ENCODE results near the gene RIT2. TPM values are rescaled to one million over a fixed set of nuclear protein-coding genes. Genes with fewer than 3 reads are reported as not detected.

The RIT2 gene
- total and polyA plus RNA-seq, 4 donors: not detected

DNA sequence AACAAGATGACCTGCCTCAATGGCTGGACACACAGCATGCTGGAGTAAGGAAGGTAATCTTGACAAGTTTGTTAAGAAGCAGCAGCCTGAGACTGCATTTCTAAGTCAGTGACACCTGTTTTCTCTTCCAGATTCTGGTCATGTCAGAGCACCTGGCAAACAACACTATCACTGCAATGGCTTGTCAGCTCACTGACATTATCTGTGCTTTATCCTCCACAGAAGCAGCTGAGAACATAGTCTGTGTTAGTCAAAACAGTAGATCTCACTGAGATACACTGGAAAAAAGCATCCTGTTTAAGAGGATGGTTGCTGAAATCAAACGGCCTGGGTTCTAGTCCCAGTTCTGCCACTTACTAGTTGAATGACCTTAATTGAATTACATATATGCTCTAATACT is 355.2 kb downstream of the RIT2 start:
- no peak overlapping the region for H3K27ac ChIP-seq (ENCODE audit: low read depth in 1 of 2, low read length in 1 of 2)
- H3K27me3 ChIP-seq (ENCODE audit: control insufficient read depth in 3 of 3, insufficient read depth in 3 of 3, low read length in 2 of 3): no peaks in the 10 kb centered on the region
- DNase-seq (no peak), ATAC-seq (ENCODE audit: insufficient read depth, low FRiP score) (no peak)
- WGBS, 2 donors: 60 to 73% methylated on average over 1 of the region's 1 CpG
- TF ChIP-seq, protein P1, sequence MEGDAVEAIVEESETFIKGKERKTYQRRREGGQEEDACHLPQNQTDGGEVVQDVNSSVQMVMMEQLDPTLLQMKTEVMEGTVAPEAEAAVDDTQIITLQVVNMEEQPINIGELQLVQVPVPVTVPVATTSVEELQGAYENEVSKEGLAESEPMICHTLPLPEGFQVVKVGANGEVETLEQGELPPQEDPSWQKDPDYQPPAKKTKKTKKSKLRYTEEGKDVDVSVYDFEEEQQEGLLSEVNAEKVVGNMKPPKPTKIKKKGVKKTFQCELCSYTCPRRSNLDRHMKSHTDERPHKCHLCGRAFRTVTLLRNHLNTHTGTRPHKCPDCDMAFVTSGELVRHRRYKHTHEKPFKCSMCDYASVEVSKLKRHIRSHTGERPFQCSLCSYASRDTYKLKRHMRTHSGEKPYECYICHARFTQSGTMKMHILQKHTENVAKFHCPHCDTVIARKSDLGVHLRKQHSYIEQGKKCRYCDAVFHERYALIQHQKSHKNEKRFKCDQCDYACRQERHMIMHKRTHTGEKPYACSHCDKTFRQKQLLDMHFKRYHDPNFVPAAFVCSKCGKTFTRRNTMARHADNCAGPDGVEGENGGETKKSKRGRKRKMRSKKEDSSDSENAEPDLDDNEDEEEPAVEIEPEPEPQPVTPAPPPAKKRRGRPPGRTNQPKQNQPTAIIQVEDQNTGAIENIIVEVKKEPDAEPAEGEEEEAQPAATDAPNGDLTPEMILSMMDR (IDR thresholded peaks at IDR 0.05; ENCODE audit: control extremely low read depth, extremely low read depth): no peak
- H3K4me1 ChIP-seq (ENCODE audit: control insufficient read depth in 5 of 5, insufficient read depth in 5 of 5, low read length in 5 of 5): no peaks in the 10 kb centered on the region
- no peak overlapping the region for H3K9ac ChIP-seq (ENCODE audit: insufficient read depth in 1 of 2, low read length in 2 of 2)
- H3K36me3 ChIP-seq (ENCODE audit: control insufficient read depth in 4 of 4, insufficient read depth in 4 of 4, low read length in 4 of 4): no peaks in the 10 kb centered on the region
- H3K4me3 ChIP-seq: no peak overlapping the region
- H3K9me3 ChIP-seq (ENCODE audit: control insufficient read depth in 4 of 4, insufficient read depth in 3 of 4, low read length in 3 of 4): no peaks in the 10 kb centered on the region

DNA sequence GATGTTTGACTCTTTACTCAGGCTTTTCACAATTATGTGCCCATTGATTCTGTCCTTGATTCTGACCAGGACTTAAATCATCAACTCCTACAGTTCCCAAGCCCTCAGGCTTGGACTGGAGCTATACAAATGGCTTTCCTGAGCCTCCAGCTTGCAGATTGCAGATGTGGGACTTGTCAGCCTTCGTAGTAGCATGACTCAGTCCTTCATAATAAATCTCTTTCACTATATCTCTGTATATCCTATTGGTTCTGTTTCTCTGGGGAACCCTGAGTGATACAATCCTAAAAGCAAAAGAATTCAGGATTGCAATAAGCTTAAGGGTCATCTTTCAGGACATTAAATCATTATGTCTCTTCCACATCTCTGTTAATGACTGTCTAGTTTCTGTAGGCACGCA is 356.6 kb downstream of the RIT2 start:
- DNase-seq: no peak
- H3K36me3 ChIP-seq (ENCODE audit: control insufficient read depth in 4 of 4, insufficient read depth in 4 of 4, low read length in 4 of 4): no peaks in the 10 kb centered on the region
- no peak overlapping the region for H3K27ac ChIP-seq (ENCODE audit: low read depth in 1 of 2, low read length in 1 of 2)
- TF ChIP-seq, protein P1 (IDR thresholded peaks at IDR 0.05; ENCODE audit: control extremely low read depth, extremely low read depth): no peak
- no peak for ATAC-seq (ENCODE audit: insufficient read depth, low FRiP score)
- no peak overlapping the region for H3K9ac ChIP-seq (ENCODE audit: insufficient read depth in 1 of 2, low read length in 2 of 2)
- no peak overlapping the region for H3K4me3 ChIP-seq
- H3K27me3 ChIP-seq (ENCODE audit: control insufficient read depth in 3 of 3, insufficient read depth in 3 of 3, low read length in 2 of 3): no peaks in the 10 kb centered on the region
- no peaks in the 10 kb centered on the region for H3K9me3 ChIP-seq (ENCODE audit: control insufficient read depth in 4 of 4, insufficient read depth in 3 of 4, low read length in 3 of 4)
- no peaks in the 10 kb centered on the region for H3K4me1 ChIP-seq (ENCODE audit: control insufficient read depth in 5 of 5, insufficient read depth in 5 of 5, low read length in 5 of 5)
- 66 to 72% methylated on average over 2 of the region's 2 CpGs for WGBS, 2 donors

DNA sequence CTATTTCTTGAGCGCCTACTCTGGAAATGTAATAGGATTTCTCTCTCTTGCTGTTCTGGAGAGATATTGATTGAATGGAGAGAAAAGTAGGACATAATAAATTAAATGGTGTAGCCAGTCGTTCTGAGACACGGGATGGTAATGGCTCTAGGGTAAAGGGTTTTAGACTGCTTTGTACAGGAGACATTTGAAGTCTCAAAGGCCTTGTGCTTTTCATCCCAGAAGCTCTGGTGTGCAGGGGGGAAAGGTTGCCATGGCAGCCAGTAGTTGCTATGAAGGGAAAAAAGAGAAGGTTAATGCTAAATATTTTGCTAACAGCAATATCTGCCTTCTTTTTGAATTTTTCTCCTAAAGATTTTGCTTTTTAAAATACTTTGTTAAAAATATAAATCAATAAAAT is 359.3 kb downstream of the RIT2 start:
- H3K9ac ChIP-seq (ENCODE audit: insufficient read depth in 1 of 2, low read length in 2 of 2): no peak overlapping the region
- no peaks in the 10 kb centered on the region for H3K27me3 ChIP-seq (ENCODE audit: control insufficient read depth in 3 of 3, insufficient read depth in 3 of 3, low read length in 2 of 3)
- 90% methylated on average over 3 of the region's 3 CpGs for WGBS, 2 donors
- no peaks in the 10 kb centered on the region for H3K4me1 ChIP-seq (ENCODE audit: control insufficient read depth in 5 of 5, insufficient read depth in 5 of 5, low read length in 5 of 5)
- no peaks in the 10 kb centered on the region for H3K9me3 ChIP-seq (ENCODE audit: control insufficient read depth in 4 of 4, insufficient read depth in 3 of 4, low read length in 3 of 4)
- no peaks in the 10 kb centered on the region for H3K36me3 ChIP-seq (ENCODE audit: control insufficient read depth in 4 of 4, insufficient read depth in 4 of 4, low read length in 4 of 4)
- DNase-seq (no peak), ATAC-seq (ENCODE audit: insufficient read depth, low FRiP score) (no peak)
- no peak overlapping the region for H3K4me3 ChIP-seq
- TF ChIP-seq, protein P1 (IDR thresholded peaks at IDR 0.05; ENCODE audit: control extremely low read depth, extremely low read depth): no peak
- no peak overlapping the region for H3K27ac ChIP-seq (ENCODE audit: low read depth in 1 of 2, low read length in 1 of 2)

DNA sequence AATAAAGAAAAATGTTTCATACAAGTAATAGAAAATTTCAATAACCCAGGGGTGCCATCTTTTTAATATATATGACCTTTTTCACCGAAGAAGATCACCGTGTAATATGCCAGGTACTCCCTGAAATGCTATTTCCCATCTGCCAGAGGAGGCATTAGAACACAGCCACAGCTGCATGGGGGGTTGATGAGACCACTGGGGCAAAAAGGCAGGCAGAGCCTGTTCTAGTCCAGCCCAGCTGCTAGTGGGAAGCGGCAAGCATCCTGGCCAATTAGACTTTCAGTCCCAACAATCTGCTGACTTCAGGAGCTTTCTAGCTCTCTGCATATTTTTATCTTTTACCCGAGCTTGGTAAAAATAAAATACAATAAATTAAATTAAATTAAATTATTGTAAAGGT is 362.6 kb downstream of the RIT2 start:
- Histone ChIP-seq H3K4me3 (no peak overlapping the region), H3K27me3 (ENCODE audit: control insufficient read depth in 3 of 3, insufficient read depth in 3 of 3, low read length in 2 of 3) (no peaks in the 10 kb centered on the region), H3K27ac (ENCODE audit: low read depth in 1 of 2, low read length in 1 of 2) (no peak overlapping the region), H3K9me3 (ENCODE audit: control insufficient read depth in 4 of 4, insufficient read depth in 3 of 4, low read length in 3 of 4) (no peaks in the 10 kb centered on the region), H3K9ac (ENCODE audit: insufficient read depth in 1 of 2, low read length in 2 of 2) (no peak overlapping the region), H3K4me1 (ENCODE audit: control insufficient read depth in 5 of 5, insufficient read depth in 5 of 5, low read length in 5 of 5) (no peaks in the 10 kb centered on the region), H3K36me3 (ENCODE audit: control insufficient read depth in 4 of 4, insufficient read depth in 4 of 4, low read length in 4 of 4) (no peaks in the 10 kb centered on the region)
- WGBS, 2 donors: 87 to 90% methylated on average over 4 of the region's 4 CpGs
- ATAC-seq (ENCODE audit: insufficient read depth, low FRiP score) (no peak), DNase-seq (no peak)
- TF ChIP-seq, protein P1 (IDR thresholded peaks at IDR 0.05; ENCODE audit: control extremely low read depth, extremely low read depth): no peak

All from lung (tissue), 12 donors.